ENCODE data around the gene TSPAN4.

DNA sequence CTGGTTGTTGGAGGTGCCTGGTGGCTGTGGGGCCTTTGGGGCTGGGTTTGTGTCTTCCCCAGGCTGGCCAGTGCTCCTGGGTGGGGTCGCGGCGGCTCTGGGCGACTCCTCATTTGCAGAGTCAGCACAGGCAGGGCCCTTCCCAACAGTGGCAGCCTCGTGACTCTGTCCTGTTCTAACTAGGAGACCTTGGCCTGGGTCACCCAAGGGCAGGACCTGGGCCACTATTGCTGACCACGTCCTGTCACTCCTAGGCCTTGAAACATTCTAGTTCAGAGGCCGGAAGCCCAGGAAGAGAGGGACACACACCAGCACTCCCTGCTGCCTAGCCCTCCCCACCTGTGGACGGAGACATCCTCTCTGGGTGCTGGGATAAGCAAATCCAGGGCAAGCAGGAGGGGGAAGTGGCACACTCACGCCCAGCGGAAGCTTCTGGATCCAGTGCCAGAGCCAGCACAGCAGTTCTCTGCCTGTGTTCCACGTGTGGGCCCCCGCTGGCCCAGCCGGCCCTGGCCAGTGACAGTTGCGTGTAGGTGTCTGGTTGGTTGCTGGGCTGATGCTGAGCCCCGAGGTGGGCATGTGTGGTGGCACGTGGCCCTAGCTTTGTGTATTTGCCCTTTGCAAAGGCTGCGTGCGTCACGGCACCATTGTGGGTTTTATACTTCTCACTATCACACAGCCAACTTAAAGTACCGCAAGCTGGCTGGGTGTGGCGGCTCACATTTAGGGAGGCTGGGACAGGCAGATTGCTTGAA lies 72.3 kb downstream of the TSPAN4 start:
- TF ChIP-seq, protein P1, sequence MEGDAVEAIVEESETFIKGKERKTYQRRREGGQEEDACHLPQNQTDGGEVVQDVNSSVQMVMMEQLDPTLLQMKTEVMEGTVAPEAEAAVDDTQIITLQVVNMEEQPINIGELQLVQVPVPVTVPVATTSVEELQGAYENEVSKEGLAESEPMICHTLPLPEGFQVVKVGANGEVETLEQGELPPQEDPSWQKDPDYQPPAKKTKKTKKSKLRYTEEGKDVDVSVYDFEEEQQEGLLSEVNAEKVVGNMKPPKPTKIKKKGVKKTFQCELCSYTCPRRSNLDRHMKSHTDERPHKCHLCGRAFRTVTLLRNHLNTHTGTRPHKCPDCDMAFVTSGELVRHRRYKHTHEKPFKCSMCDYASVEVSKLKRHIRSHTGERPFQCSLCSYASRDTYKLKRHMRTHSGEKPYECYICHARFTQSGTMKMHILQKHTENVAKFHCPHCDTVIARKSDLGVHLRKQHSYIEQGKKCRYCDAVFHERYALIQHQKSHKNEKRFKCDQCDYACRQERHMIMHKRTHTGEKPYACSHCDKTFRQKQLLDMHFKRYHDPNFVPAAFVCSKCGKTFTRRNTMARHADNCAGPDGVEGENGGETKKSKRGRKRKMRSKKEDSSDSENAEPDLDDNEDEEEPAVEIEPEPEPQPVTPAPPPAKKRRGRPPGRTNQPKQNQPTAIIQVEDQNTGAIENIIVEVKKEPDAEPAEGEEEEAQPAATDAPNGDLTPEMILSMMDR (IDR thresholded peaks at IDR 0.05) = no peak
- no peak for TF ChIP-seq POLR2A (IDR thresholded peaks at IDR 0.05)

Measured in testis (tissue), 2 donors.